Stimulated activated naive CD8-positive, alpha-beta T cell treated with anti-CD3 and anti-CD28 coated beads, Interleukin-15, Interleukin-2, amounts not matched to agents 100 U/mL and 50 U/mL, for 24 hours (primary cell): ENCODE data around the gene NELFA.

Experiments used
- ATAC-seq: fragments of 150-1000 bp; cut with Tn5 transposase; one replicate; pipeline ENCODE4 v1.10.0; 2021
- DNase-seq: peaks from one replicate; pipeline ENCODE4 v3.0.0; 2021

Gene NELFA

GRCh38 chr4:1982124-1983052 lies 26.4 kb downstream of the NELFA start:
- DNase-seq = no peak
- ATAC-seq = no peak

GRCh38 chr4:1981251-1982058 lies 27.3 kb downstream of the NELFA start:
- DNase-seq = peak; percentile 22
- ATAC-seq = no peak

- DNase-seq = no peak
Observed at GRCh38 chr4:1980561-1981041, 28.2 kb downstream of the NELFA start.

GRCh38 chr4:1979477-1980196 lies 29.1 kb downstream of the NELFA start:
- no peak for ATAC-seq
- DNase-seq = no peak

More at GRCh38 chr4:1980561-1981041, 28.2 kb downstream of the NELFA start:
- ATAC-seq = no peak

GRCh38 chr4:1978741-1979476 lies 29.9 kb downstream of the NELFA start:
- no peak for DNase-seq
- ATAC-seq = no peak

- DNase-seq (no peak), ATAC-seq (no peak)
Observed at GRCh38 chr4:1978226-1978625, 30.5 kb downstream of the NELFA start.

- no peak for ATAC-seq
- no peak for DNase-seq
Observed at GRCh38 chr4:1976416-1977352, 32.1 kb downstream of the NELFA start.

- ATAC-seq (no peak), DNase-seq (no peak)
Observed at GRCh38 chr4:1975880-1976279, 32.9 kb downstream of the NELFA start.

GRCh38 chr4:1975391-1975801 lies 33.4 kb downstream of the NELFA start:
- ATAC-seq = no peak
- no peak for DNase-seq

GRCh38 chr4:1974840-1975239 lies 33.9 kb downstream of the NELFA start:
- DNase-seq = no peak
- no peak for ATAC-seq

GRCh38 chr4:1973661-1974060 lies 35.1 kb downstream of the NELFA start:
- no peak for DNase-seq

GRCh38 chr4:1973218-1973617 lies 35.6 kb downstream of the NELFA start:
- DNase-seq (no peak), ATAC-seq (no peak)

More at GRCh38 chr4:1973661-1974060, 35.1 kb downstream of the NELFA start:
- no peak for ATAC-seq

GRCh38 chr4:1972414-1972813 lies 36.4 kb downstream of the NELFA start:
- ATAC-seq (no peak), DNase-seq (no peak)

- ATAC-seq = no peak
- no peak for DNase-seq
Observed at GRCh38 chr4:1971456-1972200, 37.1 kb downstream of the NELFA start.

GRCh38 chr4:1970926-1971325 lies 37.8 kb downstream of the NELFA start:
- no peak for DNase-seq
- ATAC-seq = no peak

GRCh38 chr4:1969928-1970723 lies 38.6 kb downstream of the NELFA start:
- no peak for ATAC-seq
- no peak for DNase-seq

- ATAC-seq (no peak), DNase-seq (no peak)
Observed at GRCh38 chr4:1968686-1969295, 40.0 kb downstream of the NELFA start.

- DNase-seq (no peak), ATAC-seq (peak; percentile 46)
Observed at GRCh38 chr4:1967512-1968149, 41.1 kb downstream of the NELFA start.
